Peyer's patch (tissue), 4 donors: ENCODE measurements around the gene CHD5.

ENCODE experiments used
- CTCF ChIP-seq, 6 experiments: fragments of 450-650 bp in 4 of 6; fragments of 200-600 bp in 2 of 6; sonication (generic) in 1 of 6; IDR thresholded peaks; one replicate each; pipeline ENCODE4 v1.5.1; 2017 to 2019; ENCODE audit warnings: antibody characterized with exemption in 6 of 6, mild to moderate bottlenecking in 3 of 6, moderate library complexity in 1 of 6
- POLR2A ChIP-seq, 2 donors: fragments of 450-650 bp; IDR thresholded peaks; one replicate each; pipeline ENCODE4 v1.5.1; 2017; ENCODE audit warnings: antibody characterized with exemption in 2 of 2, mild to moderate bottlenecking in 2 of 2, moderate library complexity in 2 of 2

- TF ChIP-seq CTCF (IDR thresholded peaks at IDR 0.05) (no peak), POLR2A (IDR thresholded peaks at IDR 0.05) (no peak)
Measured at GRCh38 chr1:6077506-6077905, 102.6 kb downstream of the CHD5 start.
